GM12878 (cell line): ENCODE data around the gene RBM26. TPM values are rescaled to one million over a fixed set of nuclear protein-coding genes. Genes with fewer than 3 reads are reported as not detected.

Experiments used
- ATAC-seq: fragments of 200-7000 bp; cut with Tn5 transposase; 3 replicates; pipeline ENCODE4 v1.9.1; 2020; ENCODE audit warnings: mild to moderate bottlenecking, moderate library complexity
- BruUV-seq: library from RNA; stranded (reverse); fragments of 400-500 nt; replicated peaks from 2 replicates; lab custom pipeline; 2021; lab: Mats Ljungman, UMichigan
- CTCF ChIA-PET: fragments of 300-600 bp; sonication (Branson Sonifier 250); formaldehyde crosslinking; extraction: SDS; loops from one replicate; lab custom pipeline; 2021; ENCODE audit warnings: inconsistent platforms; lab: Yijun Ruan, JAX
- POLR2A ChIA-PET: fragments of 350-600 bp; formaldehyde crosslinking; extraction: SDS; loops from one replicate; lab custom pipeline; 2021; ENCODE audit warnings: inconsistent platforms; lab: Charles Lee
- RAD21 ChIA-PET: fragments of 300-600 bp; sonication (Branson Sonifier 250); formaldehyde crosslinking; loops from one replicate; lab custom pipeline; 2023; ENCODE audit warnings: antibody characterized with exemption; ENCODE audit not compliant: unreplicated experiment; lab: Charles Lee
- SMC1A ChIA-PET: fragments of 300-600 bp; sonication (Branson Sonifier 250); formaldehyde crosslinking; loops from one replicate; lab custom pipeline; 2023; ENCODE audit not compliant: unreplicated experiment, uncharacterized antibody; lab: Charles Lee
- DNase-seq: peaks from one replicate; pipeline ENCODE4 v3.0.0-alpha.2; 2011; ENCODE audit warnings: low read depth, low spot score
- FAIRE-seq: peaks from 3 replicates; lab custom pipeline; 2011; peaks lifted over from hg19 to GRCh38; lab: Jason Lieb, UNC
- H2AFZ ChIP-seq: 2 replicates; pipeline ENCODE4 v1.6.0; 2011; ENCODE audit warnings: low read depth, low read length, control low read depth; ENCODE audit not compliant: control insufficient read depth
- H3K27ac ChIP-seq: 2 replicates; pipeline ENCODE4 v1.5.1; 2011; ENCODE audit warnings: control low read depth; ENCODE audit not compliant: control insufficient read depth, insufficient read depth
- H3K27me3 ChIP-seq, 2 experiments: replicated peaks in 1 of 2; 2 replicates each; pipeline versions ENCODE4 v1.6.0 to v1.6.1; 2011; ENCODE audit warnings: low read length in 1 of 2; ENCODE audit not compliant: control insufficient read depth in 2 of 2, insufficient read depth in 2 of 2
- H3K36me3 ChIP-seq, 2 experiments: 2 replicates each; pipeline ENCODE4 v1.5.1; 2011; ENCODE audit warnings: low read length in 1 of 2; ENCODE audit not compliant: control insufficient read depth in 2 of 2, insufficient read depth in 2 of 2
- H3K4me1 ChIP-seq: 2 replicates; pipeline ENCODE4 v1.6.1; 2011; ENCODE audit warnings: mild to moderate bottlenecking, low read length, moderate library complexity, mixed read lengths; ENCODE audit not compliant: control insufficient read depth, insufficient read depth
- H3K4me2 ChIP-seq: 2 replicates; pipeline ENCODE4 v1.6.0; 2011; ENCODE audit warnings: control low read depth; ENCODE audit not compliant: control insufficient read depth, insufficient read depth
- H3K4me3 ChIP-seq: fragments of 200-600 bp; sonication (generic); 2 replicates; pipeline ENCODE4 v1.5.1; 2016
- H3K79me2 ChIP-seq: 2 replicates; pipeline ENCODE4 v1.6.0; 2011; ENCODE audit warnings: low read length; ENCODE audit not compliant: control insufficient read depth, insufficient read depth
- H3K9ac ChIP-seq: 2 replicates; pipeline ENCODE4 v1.8.0; 2011; ENCODE audit warnings: low read length, control low read depth, mixed read lengths; ENCODE audit not compliant: control insufficient read depth, insufficient read depth
- H3K9me3 ChIP-seq: replicated peaks from 3 replicates; pipeline ENCODE4 v1.5.1; 2011; ENCODE audit warnings: mild to moderate bottlenecking, low read length; ENCODE audit not compliant: control insufficient read depth, insufficient read depth
- H4K20me1 ChIP-seq: 2 replicates; pipeline ENCODE4 v1.6.0; 2011; ENCODE audit not compliant: control insufficient read depth, insufficient read depth
- ESRRA ChIP-seq: IDR thresholded peaks from 2 replicates; pipeline ENCODE4 v1.6.1; 2012; ENCODE audit warnings: mild to moderate bottlenecking, low read length, improper control_type of control experiment
- MXI1 ChIP-seq: fragments of 150-350 bp; IDR thresholded peaks from 2 replicates; pipeline ENCODE4 v1.6.1; 2011; ENCODE audit warnings: low read depth, mild to moderate bottlenecking, inconsistent platforms, low read length, improper control_type of control experiment
- MYC ChIP-seq: IDR thresholded peaks from 2 replicates; pipeline ENCODE4 v1.6.1; 2011; ENCODE audit warnings: mild to moderate bottlenecking, low read length, moderate library complexity, inconsistent platforms; ENCODE audit not compliant: insufficient read depth, insufficient replicate concordance, insufficient read length, severe bottlenecking
- NFXL1 ChIP-seq: fragments of 450-650 bp; IDR thresholded peaks from 2 replicates; pipeline ENCODE4 v1.6.1; 2017; ENCODE audit warnings: antibody characterized with exemption, mild to moderate bottlenecking, borderline replicate concordance
- NR2C1 ChIP-seq: fragments of 450-650 bp; IDR thresholded peaks from 2 replicates; pipeline ENCODE4 v1.6.1; 2017; ENCODE audit warnings: antibody characterized with exemption, mild to moderate bottlenecking, moderate library complexity
- PAX5 ChIP-seq: IDR thresholded peaks from 2 replicates; pipeline ENCODE4 v1.6.1; 2011; ENCODE audit warnings: low read depth, low read length, borderline replicate concordance
- RUNX3 ChIP-seq: IDR thresholded peaks from 2 replicates; pipeline ENCODE4 v1.6.1; 2012; ENCODE audit warnings: low read length, inconsistent platforms
- SPI1 ChIP-seq: IDR thresholded peaks from 2 replicates; pipeline ENCODE4 v1.6.1; 2011; ENCODE audit warnings: low read depth, mild to moderate bottlenecking, low read length, moderate library complexity, borderline replicate concordance; ENCODE audit not compliant: insufficient read depth
- WGBS: methylation state at CpG from one replicate; pipeline ENCODE4 v1.1.6; 2016; ENCODE audit warnings: low lambda C conversion rate; ENCODE audit not compliant: insufficient replicate concordance, insufficient coverage; ENCODE audit errors: missing lambda C conversion rate; 5-methylcytosine and 5-hydroxymethylcytosine counted together
- in situ Hi-C: fragments of 300-500 bp; cut with MboI; formaldehyde crosslinking; loops from 9 replicates; pipeline ENCODE4 v1.14.3; 2018; ENCODE audit warnings: mixed read lengths
- intact Hi-C: fragments of 100-400 bp; cut with micrococcal nuclease; formaldehyde crosslinking; loops from one replicate; pipeline ENCODE4 v1.14.2; 2022; ENCODE audit not compliant: unreplicated experiment
- polyA plus RNA-seq, 11 experiments: library from polyadenylated mRNA; depleted of rRNA in 4 of 11; unstranded in 6 of 11; stranded (reverse) in 5 of 11; fragments of >200 nt; fragmentation: Nextera tagmentation in 4 of 11; fragmentation: Illumina TruSeq in 1 of 11; extraction: Ambion mirVana in 4 of 11; extraction: Trizol in 1 of 11; gene quantifications; 1 replicate in 1 of 11; 2 replicates in 10 of 11; pipeline versions ENCODE4 v1.2.1 to v1.2.3, GENCODE V29; 2011 to 2016; ENCODE audit warnings: inconsistent platforms in 2 of 11, missing spikeins in 2 of 11, low read depth in 1 of 11
- total RNA-seq, 4 experiments: library from RNA; depleted of rRNA in 3 of 4; stranded (reverse); fragments of >200 nt in 3 of 4; fragmentation: Illumina TruSeq in 1 of 4; extraction: Trizol in 1 of 4; gene quantifications; 2 replicates each; pipeline versions ENCODE4 v1.2.1 to v1.2.3, GENCODE V29; 2013 to 2021
- TF ChIP-seq, protein P1 (sequence below): fragments of 450-650 bp; IDR thresholded peaks from 2 replicates; pipeline ENCODE4 v1.6.1; 2017; ENCODE audit warnings: borderline replicate concordance
- TF ChIP-seq, protein P2 (sequence below): IDR thresholded peaks from 2 replicates; pipeline ENCODE4 v1.6.1; 2012; ENCODE audit warnings: low read length, inconsistent platforms
- TF ChIP-seq, protein P3 (sequence below), 3 experiments: IDR thresholded peaks in 2 of 3; conservative IDR thresholded peaks in 1 of 3; 2 replicates each; pipeline ENCODE4 v1.5.1; 2011; ENCODE audit warnings: low read depth in 3 of 3, low read length in 3 of 3, mild to moderate bottlenecking in 3 of 3, control low read depth in 2 of 3, moderate library complexity in 2 of 3, inconsistent platforms in 1 of 3, mixed read lengths in 1 of 3; ENCODE audit not compliant: control insufficient read depth in 2 of 3, insufficient read depth in 1 of 3; ENCODE audit errors: extremely low read depth in 1 of 3
- TF ChIP-seq, protein P4 (sequence below): fragments of 450-650 bp; conservative IDR thresholded peaks from 2 replicates; pipeline ENCODE4 v1.6.1; 2017; ENCODE audit warnings: mild to moderate bottlenecking, moderate library complexity

The RBM26 gene
- total and polyA plus RNA-seq, 10 of the 15 experiments (the other 5 are each of a cell fraction or from before 2014, with no cell fraction given), result 17.6 to 71.3 (median 38.9) TPM

DNA sequence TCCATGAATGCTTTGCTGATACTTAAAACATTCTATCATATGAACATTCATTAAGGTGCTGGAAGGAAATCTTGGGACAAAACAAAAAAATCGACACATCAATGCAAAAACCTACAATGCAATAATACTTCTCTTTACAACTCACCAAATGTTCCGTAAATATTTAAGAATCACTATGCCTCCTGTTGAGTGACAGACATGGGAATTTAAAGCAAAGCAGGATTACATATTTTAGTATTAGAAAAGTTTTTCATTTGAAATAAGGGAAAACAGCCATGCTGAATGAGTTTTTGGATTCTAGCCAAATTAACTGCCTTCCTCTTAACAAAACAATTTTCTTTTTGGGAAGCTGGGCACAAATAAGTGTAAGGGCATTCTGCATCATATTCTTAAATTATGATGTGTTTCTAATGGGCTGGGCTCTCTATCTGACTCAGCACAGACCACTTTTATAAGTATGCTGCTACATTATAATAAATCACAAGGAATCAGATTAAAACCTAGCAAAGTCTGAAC, 93.7 kb downstream of the RBM26 start:
- TF ChIP-seq, protein P1, sequence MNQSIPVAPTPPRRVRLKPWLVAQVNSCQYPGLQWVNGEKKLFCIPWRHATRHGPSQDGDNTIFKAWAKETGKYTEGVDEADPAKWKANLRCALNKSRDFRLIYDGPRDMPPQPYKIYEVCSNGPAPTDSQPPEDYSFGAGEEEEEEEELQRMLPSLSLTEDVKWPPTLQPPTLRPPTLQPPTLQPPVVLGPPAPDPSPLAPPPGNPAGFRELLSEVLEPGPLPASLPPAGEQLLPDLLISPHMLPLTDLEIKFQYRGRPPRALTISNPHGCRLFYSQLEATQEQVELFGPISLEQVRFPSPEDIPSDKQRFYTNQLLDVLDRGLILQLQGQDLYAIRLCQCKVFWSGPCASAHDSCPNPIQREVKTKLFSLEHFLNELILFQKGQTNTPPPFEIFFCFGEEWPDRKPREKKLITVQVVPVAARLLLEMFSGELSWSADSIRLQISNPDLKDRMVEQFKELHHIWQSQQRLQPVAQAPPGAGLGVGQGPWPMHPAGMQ, result no peak
- no peak for TF ChIP-seq NR2C1
- TF ChIP-seq MYC, result no peak
- TF ChIP-seq, protein P2, sequence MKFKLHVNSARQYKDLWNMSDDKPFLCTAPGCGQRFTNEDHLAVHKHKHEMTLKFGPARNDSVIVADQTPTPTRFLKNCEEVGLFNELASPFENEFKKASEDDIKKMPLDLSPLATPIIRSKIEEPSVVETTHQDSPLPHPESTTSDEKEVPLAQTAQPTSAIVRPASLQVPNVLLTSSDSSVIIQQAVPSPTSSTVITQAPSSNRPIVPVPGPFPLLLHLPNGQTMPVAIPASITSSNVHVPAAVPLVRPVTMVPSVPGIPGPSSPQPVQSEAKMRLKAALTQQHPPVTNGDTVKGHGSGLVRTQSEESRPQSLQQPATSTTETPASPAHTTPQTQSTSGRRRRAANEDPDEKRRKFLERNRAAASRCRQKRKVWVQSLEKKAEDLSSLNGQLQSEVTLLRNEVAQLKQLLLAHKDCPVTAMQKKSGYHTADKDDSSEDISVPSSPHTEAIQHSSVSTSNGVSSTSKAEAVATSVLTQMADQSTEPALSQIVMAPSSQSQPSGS, result no peak
- no peak for TF ChIP-seq RUNX3
- TF ChIP-seq, protein P3, sequence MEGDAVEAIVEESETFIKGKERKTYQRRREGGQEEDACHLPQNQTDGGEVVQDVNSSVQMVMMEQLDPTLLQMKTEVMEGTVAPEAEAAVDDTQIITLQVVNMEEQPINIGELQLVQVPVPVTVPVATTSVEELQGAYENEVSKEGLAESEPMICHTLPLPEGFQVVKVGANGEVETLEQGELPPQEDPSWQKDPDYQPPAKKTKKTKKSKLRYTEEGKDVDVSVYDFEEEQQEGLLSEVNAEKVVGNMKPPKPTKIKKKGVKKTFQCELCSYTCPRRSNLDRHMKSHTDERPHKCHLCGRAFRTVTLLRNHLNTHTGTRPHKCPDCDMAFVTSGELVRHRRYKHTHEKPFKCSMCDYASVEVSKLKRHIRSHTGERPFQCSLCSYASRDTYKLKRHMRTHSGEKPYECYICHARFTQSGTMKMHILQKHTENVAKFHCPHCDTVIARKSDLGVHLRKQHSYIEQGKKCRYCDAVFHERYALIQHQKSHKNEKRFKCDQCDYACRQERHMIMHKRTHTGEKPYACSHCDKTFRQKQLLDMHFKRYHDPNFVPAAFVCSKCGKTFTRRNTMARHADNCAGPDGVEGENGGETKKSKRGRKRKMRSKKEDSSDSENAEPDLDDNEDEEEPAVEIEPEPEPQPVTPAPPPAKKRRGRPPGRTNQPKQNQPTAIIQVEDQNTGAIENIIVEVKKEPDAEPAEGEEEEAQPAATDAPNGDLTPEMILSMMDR (IDR thresholded peaks at IDR 0.05 in 2 of 3, conservative IDR thresholded peaks at IDR 0.05 in 1 of 3; ENCODE audit: control insufficient read depth in 2 of 3, extremely low read depth in 1 of 3, insufficient read depth in 1 of 3, low read depth in 3 of 3, low read length in 3 of 3), result no peak
- no peak for TF ChIP-seq ESRRA
- TF ChIP-seq PAX5, result no peak
- no peak for TF ChIP-seq SPI1
- TF ChIP-seq MXI1, result no peak
- TF ChIP-seq, protein P4, sequence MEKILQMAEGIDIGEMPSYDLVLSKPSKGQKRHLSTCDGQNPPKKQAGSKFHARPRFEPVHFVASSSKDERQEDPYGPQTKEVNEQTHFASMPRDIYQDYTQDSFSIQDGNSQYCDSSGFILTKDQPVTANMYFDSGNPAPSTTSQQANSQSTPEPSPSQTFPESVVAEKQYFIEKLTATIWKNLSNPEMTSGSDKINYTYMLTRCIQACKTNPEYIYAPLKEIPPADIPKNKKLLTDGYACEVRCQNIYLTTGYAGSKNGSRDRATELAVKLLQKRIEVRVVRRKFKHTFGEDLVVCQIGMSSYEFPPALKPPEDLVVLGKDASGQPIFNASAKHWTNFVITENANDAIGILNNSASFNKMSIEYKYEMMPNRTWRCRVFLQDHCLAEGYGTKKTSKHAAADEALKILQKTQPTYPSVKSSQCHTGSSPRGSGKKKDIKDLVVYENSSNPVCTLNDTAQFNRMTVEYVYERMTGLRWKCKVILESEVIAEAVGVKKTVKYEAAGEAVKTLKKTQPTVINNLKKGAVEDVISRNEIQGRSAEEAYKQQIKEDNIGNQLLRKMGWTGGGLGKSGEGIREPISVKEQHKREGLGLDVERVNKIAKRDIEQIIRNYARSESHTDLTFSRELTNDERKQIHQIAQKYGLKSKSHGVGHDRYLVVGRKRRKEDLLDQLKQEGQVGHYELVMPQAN, result no peak
- TF ChIP-seq NFXL1, result no peak
- Histone ChIP-seq H3K9ac (no peak overlapping the region), H3K4me2 (no peak overlapping the region), H3K27me3 (no peaks in the 10 kb centered on the region), H3K36me3 (no peaks in the 10 kb centered on the region), H3K9me3 (no peaks in the 10 kb centered on the region), H3K79me2 (no peaks in the 10 kb centered on the region), H3K4me3 (no peak overlapping the region), H2AFZ (no peak overlapping the region), H3K4me1 (no peaks in the 10 kb centered on the region), H3K27ac (no peak overlapping the region), H4K20me1 (no peaks in the 10 kb centered on the region)
- no TSS peak for BruUV-seq
- SMC1A ChIA-PET, result interaction anchor here (0.8 kb wide), 1 partner anchor 45 kb away, joined by 3 read pairs; no protein-coding TSS in a partner anchor
- FAIRE-seq, result no peak
- WGBS, result 48% methylated on average over 2 of the region's 2 CpGs
- intact Hi-C loops, result no loop called here
- no peak for DNase-seq
- POLR2A ChIA-PET, result no interaction called here
- RAD21 ChIA-PET, result no interaction called here
- no peak for ATAC-seq
- in situ Hi-C loops, result no loop called here
- CTCF ChIA-PET, result interaction anchor here (0.5 kb wide), 1 partner anchor 314 kb away, joined by 3 read pairs; no protein-coding TSS in a partner anchor
